ENCODE results near the gene CNTNAP2.

DNA sequence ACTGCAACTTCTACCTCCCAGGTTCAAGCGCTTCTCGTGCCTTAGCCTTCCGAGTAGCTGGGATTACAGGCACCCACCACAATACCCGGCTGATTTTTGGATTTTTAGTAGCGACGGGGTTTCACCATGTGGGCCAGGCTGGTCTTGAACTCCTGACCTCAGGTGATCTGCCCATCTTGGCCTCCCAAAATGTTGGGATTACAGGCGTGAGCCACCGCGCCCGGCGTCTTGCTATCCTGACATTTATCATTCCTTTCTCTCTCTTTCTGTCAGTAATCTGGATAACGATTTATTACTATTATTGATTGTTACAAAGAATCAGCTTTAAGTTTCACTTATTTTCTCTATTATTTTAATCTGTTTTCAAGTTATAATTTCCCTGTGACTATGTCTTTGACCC, 548.4 kb downstream of the CNTNAP2 start:
- TF ChIP-seq POLR2A (IDR thresholded peaks at IDR 0.05) = no peak
- TF ChIP-seq CTCF (IDR thresholded peaks at IDR 0.05) = no peak

All from testis (tissue), 2 donors.